Endometrial microvascular endothelial cells (primary cell): ENCODE measurements around the gene PNPLA8. TPM values are rescaled to one million over a fixed set of nuclear protein-coding genes. Genes with fewer than 3 reads are reported as not detected.
"Not testable (repeated sequence)": the region's sequence is repeated elsewhere in the genome, so short reads cannot be mapped to it uniquely, and the experiment has no call there.

Source experiments
- in situ Hi-C: cut with HindIII; loops from 2 replicates; pipeline ENCODE4 v1.10.0; 2017; ENCODE audit warnings: low sequenced_read_pairs, low pct_unique_long_range_greater_than_20kb; ENCODE audit errors: inconsistent ontology term
- total RNA-seq: library from RNA; depleted of rRNA; stranded (reverse); fragments of >200 nt; gene quantifications from one replicate; pipeline ENCODE4 v1.2.3, GENCODE V29; 2015; ENCODE audit errors: inconsistent ontology term

Gene PNPLA8, protein sequence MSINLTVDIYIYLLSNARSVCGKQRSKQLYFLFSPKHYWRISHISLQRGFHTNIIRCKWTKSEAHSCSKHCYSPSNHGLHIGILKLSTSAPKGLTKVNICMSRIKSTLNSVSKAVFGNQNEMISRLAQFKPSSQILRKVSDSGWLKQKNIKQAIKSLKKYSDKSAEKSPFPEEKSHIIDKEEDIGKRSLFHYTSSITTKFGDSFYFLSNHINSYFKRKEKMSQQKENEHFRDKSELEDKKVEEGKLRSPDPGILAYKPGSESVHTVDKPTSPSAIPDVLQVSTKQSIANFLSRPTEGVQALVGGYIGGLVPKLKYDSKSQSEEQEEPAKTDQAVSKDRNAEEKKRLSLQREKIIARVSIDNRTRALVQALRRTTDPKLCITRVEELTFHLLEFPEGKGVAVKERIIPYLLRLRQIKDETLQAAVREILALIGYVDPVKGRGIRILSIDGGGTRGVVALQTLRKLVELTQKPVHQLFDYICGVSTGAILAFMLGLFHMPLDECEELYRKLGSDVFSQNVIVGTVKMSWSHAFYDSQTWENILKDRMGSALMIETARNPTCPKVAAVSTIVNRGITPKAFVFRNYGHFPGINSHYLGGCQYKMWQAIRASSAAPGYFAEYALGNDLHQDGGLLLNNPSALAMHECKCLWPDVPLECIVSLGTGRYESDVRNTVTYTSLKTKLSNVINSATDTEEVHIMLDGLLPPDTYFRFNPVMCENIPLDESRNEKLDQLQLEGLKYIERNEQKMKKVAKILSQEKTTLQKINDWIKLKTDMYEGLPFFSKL
- 30.9 TPM for total RNA-seq

- in situ Hi-C loops: no loop called here
Measured at GRCh38 chr7:108525985-108526767, at the start of gene PNPLA8. PNPLA8 (minus strand) TSS chr7:108526135; CDS start chr7:108515491, 10,644 bp downstream.

GRCh38 chr7:108575156-108575555 lies 49.2 kb upstream of the PNPLA8 start:
- in situ Hi-C loops: no loop called here

GRCh38 chr7:108572480-108572879 lies 46.5 kb upstream of the PNPLA8 start:
- in situ Hi-C loops: no loop called here

- in situ Hi-C loops: no loop called here
Measured at GRCh38 chr7:108570146-108570755, 44.3 kb upstream of the PNPLA8 start.

GRCh38 chr7:108569381-108570145 lies 43.6 kb upstream of the PNPLA8 start, which contains the start of the genes DNAJB9 and THAP5:
DNAJB9 (plus strand) TSS chr7:108569874; CDS start chr7:108571727, 1,853 bp downstream.
THAP5 (minus strand) TSS chr7:108569706; CDS start chr7:108569569, 137 bp downstream.
- in situ Hi-C loops: no loop called here

GRCh38 chr7:108568801-108569380 lies 43.0 kb upstream of the PNPLA8 start:
- in situ Hi-C loops: no loop called here

GRCh38 chr7:108565987-108566386 lies 40.1 kb upstream of the PNPLA8 start:
- in situ Hi-C loops: no loop called here

DNA sequence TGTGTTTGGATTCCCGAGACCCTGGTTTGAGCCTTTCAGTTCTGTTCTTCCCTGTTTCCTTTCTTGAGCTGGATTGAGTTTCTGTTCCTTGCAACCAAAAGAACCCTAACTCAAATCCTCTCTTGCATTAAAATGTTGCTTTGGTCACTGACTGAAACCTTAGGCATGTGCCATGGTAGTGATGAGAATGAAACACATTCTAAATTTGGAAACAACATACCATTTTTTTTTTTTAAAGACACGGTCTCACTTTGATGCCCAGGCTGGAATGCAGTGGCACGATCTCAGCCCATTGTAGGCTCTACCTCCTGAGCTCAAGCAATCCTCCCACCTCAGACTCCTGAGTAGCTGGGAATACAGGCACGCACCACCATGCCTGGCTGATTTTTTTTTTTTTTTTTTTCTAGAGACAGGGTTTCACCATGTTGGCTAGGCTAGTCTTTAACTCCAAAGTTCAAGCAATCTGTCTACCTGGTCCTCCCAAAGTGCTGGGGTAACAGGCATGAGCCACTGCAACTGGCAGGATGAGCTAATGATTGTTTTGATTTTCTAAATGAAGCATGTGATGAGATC lies 35.2 kb upstream of the PNPLA8 start:
- in situ Hi-C loops: no loop called here

GRCh38 chr7:108559253-108559652 lies 33.3 kb upstream of the PNPLA8 start:
- in situ Hi-C loops: no loop called here

GRCh38 chr7:108557617-108558016 lies 31.7 kb upstream of the PNPLA8 start:
- in situ Hi-C loops: no loop called here

- in situ Hi-C loops: no loop called here
Measured at GRCh38 chr7:108557191-108557590, 31.3 kb upstream of the PNPLA8 start.

GRCh38 chr7:108556665-108557064 lies 30.7 kb upstream of the PNPLA8 start:
- in situ Hi-C loops: not testable (repeated sequence)

DNA sequence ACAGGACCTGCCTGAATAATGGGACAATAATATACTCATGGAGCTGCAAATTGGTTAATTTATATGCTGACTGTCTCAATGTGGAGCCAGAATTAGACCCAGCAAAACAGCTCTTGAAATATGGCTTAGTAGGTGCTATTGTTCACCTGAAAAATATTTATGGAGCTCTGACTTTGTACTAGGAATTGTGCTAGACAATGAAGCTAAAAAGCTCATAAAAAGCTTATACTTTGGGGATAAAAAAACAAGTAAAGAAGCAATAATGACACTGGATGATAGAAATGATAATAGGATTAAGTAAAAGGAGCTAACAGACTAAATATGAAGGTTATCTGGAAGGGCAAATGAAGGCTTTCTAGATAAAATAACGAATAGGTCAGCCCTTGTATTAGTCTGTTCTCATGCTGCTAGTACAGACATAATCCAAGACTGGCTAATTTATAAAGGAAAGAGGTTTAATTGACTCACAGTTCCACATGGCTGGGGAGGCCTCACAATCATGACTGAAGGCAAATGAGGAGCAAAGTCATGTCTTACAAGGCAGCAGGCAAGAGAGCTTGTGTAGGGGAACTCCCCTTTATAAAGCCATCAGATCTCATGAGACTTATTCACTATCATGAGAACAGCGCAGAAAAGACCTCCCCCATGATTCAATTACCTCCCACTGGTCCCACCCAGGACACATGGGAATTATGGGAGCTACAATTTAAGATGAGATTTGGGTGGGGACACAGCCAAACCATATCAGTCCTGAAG lies 22.4 kb upstream of the PNPLA8 start:
- in situ Hi-C loops: not testable (repeated sequence)

DNA sequence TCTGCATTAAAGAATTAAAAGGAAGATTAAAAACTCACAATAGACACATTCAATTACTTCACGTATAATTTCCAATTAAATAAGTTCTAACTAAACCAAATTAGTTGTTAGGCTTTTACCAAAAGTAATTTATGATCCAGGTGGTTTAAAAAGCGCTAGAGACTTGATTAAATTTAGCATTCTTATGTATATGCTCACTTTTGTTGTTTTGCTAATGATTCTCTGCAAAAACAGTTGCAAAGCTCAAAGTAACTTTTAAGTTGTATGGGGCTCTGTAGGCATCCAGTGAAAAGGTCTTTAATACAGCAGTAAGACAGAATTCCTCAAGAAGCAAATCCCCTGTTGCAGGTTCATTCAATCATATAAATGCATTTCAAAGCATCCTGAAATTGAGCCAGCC lies 15.5 kb upstream of the PNPLA8 start:
- in situ Hi-C loops: no loop called here

GRCh38 chr7:108538685-108539084 lies 12.8 kb upstream of the PNPLA8 start:
- in situ Hi-C loops: not testable (repeated sequence)

DNA sequence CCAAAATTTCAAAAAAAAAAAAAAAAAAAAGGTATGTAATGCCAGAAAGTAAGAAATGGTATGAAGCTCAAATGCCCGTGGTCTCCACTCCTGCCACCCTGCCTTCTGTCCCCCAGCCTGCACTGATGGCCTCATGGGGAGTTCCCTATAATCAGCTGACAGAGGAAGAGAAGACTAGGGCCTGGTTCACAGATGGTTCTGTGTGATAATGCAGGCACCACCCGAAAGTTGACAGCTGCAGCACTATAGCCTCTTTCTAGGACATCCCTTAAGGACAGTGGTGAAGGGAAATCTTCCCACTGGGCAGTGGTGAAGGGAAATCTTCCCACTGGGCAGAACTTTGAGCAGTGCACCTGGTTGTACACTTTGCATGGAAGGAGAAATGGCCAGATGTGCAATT lies 12.3 kb upstream of the PNPLA8 start:
- in situ Hi-C loops: not testable (repeated sequence)

GRCh38 chr7:108537229-108537628 lies 11.3 kb upstream of the PNPLA8 start:
- in situ Hi-C loops: no loop called here
